ENCODE data around the gene CSMD2.
A peak's percentile ranks its signal among the peaks of the same experiment; 100 is the strongest.
"Not testable (repeated sequence)": the region's sequence is repeated elsewhere in the genome, so short reads cannot be mapped to it uniquely, and the experiment has no call there.

The CSMD2 gene

DNA sequence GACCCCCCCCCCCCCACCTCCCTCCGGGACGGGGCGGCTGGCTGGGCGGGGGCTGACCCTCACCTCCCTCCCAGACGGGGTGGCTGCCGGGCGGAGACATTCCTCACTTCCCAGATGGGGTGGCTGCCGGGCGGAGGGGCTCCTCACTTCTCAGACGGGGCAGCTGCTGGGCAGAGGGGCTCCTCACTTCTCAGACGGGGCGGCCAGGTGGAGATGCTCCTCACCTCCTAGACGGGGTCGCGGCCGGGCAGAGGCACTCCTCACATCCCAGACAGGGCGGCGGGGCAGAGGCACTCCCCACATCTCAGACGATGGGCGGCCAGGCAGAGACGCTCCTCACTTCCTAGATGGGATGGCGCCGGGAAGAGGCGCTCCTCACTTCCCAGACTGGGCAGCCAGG is 655.8 kb downstream of the CSMD2 start:
- not testable (repeated sequence) for DNase-seq

DNA sequence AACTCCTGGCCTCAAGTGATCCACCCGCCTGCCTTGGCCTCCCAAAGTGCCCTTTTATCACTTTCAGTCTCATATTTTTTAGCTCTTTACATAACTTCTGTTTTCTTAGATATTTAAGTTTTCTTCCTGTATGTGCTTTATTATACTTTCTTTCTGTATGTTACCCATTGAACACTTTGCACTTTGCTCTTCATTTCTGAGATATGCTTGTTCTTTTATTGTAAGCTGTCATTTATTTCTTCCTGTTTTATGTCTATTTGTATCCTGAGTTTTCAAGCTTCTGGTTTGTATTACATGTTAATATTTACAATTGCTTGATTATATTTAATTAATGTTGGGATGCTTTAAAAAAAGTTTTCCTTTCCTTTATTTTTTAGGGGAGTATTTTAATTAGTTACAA is 656.9 kb downstream of the CSMD2 start:
- no peak for DNase-seq

DNA sequence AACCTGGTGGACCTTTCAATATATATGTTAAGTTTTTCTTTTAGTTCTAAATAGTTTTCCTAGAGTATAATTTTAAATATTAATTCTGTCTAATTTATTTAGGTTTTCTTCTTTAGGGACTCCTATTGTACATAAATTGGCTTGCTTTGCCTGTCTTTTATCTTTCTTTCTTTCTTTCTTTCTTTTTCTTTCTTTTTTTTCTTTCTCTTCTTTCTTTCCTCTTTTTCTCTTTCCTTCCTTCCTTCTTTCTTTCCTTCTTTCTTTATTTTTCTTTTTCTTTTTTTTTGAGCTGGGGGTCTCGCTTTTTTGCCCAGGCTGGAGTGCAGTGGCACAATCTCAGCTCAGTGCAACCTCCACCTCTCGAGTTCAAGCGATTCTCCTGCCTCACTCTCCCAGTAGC is 657.4 kb downstream of the CSMD2 start:
- no peak for DNase-seq

DNA sequence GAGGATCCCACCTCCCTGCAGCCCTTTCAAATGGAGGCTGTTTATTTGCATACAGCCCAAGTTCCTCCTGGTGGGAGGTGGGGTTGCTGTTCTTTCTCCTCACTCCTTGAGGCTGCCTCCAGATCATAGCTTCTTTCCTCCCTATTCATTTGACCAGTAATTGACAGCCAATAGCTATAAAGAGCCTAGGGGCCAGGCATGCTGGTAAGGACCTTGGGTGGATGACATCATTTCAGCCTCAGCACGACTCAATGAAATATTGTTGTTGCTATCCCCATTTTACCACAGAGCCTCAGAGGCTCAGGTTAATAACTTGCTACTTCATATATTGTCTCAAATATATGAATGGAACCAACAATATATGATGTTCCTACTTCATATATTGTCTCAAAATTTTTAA is 661.5 kb downstream of the CSMD2 start:
- no peak for DNase-seq

DNA sequence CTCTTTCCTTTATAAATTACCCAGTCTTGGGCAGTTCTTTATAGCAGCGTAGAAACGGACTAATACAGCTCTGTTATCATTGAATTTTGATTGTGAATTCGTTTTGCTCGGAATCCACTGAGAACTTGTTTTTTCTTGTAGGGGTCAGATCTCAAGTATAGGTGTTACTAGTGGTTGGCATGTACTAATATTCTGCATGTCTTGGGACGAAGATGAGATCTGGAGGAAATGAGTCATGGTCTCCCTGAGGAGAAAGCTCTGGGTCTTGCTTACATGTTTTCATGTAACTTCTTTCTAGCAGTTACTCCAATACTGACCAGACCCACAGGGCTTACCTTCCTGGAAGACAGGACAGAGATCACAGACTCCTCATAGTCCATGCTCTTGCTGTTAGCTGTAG is 662.3 kb downstream of the CSMD2 start:
- no peak for DNase-seq

DNA sequence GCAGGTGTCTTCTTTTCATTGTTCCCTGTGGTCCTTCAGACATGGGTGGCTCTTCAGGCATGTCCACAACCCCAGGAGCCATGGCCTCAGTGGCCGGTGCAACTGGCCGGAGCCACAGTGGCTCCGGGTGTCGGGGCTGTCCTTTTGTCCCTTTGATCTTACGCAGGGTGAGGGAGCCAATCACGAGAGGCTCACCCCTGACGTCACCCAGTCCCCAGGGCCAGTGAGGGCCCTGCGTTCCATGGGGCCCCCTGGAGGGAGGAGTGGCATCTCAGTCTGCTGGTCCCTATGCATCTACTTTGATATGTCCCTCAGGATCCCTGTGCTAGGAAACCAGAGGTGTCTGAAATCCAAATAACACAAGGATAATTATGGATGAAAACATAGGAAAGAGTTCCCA is 663.3 kb downstream of the CSMD2 start:
- no peak for DNase-seq

DNA sequence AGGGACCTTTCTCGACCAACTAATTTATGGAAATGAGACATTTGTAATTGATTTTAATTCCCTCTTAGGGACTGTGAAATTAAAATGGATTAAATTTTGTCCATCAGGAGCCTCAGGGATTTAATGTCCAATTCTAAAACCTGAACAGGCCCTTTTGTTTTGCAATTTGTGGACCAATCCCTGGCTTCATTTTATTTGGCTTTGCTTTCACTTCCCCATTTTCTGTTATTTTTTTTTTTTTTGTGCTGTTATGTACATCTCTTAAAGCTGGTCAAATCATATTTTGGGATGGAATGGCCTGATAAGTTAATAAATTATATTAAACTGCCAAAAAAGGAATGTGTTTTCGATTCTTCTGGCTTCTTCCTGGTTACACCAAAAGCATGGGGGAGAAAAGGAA is 663.7 kb downstream of the CSMD2 start:
- DNase-seq, result no peak

DNA sequence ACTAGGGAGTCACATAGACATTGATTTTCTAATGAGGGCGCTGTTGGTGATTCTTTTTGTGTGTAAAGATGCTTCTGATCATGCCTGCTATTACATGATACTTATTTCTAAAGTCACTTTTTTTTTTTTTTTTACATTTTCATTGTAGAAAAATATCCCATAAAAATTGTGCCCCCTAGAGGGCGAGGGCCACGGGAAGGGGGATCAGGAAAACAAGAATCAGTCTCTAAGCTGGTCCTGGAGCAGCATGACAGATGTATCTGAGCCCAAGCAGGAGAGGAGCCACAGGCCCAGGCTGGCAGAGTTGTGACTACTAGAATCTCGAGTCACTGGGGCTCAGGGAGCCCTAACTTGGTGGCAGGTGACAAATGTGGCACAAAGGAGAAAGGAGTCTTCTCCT is 664.5 kb downstream of the CSMD2 start:
- no peak for DNase-seq

DNA sequence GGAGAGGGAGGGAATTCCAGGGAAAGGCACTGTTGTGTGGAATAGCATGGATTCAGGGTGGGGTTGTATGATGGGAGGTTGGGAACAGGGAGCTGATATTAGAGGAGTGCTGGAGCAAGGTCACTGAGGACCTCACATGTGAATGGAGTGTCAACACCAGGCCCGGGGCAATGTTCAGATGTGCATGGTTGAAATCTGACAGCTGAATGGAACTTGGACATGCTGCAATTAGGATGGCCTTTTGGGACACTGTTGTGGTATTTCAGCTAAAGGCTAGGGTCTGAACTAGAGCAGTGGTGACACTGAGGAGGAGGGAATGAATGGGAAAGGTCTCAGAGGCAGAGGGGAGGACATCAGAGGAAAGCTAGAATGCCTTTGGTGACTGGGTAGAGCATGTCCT is 667.6 kb downstream of the CSMD2 start:
- no peak for DNase-seq

DNA sequence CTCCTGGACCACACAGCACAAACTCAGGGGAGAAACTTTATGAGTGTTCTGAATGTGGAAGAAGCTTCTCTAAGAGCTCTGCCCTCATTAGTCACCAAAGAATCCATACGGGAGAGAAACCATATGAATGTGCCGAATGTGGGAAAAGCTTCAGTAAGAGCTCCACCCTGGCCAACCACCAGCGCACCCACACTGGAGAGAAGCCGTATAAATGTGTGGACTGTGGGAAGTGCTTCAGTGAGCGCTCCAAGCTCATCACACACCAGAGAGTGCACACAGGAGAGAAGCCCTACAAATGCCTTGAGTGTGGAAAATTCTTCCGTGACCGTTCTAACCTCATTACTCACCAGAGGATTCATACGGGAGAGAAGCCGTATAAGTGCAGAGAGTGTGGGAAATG is 670.1 kb downstream of the CSMD2 start:
- DNase-seq, result no peak

DNA sequence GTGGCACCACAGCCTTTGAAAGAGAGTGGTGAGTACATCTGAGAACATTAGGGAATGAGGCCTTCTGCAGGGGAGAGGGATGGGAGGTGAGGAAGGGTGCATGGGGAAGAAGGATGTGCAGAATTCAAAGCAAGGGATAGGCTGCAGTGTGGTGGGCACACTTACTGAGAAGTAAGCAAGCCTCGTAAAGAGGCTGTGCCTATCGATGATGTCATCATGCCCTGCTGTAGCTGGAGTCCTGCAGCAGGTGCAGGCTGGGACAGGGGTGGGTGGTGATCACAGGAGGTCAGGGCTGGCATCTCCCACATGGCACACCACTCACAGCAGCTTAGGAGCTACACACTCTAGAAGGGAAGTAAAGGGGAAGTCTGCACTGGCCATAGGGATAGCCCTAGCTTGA is 676.4 kb downstream of the CSMD2 start:
- DNase-seq, result no peak

DNA sequence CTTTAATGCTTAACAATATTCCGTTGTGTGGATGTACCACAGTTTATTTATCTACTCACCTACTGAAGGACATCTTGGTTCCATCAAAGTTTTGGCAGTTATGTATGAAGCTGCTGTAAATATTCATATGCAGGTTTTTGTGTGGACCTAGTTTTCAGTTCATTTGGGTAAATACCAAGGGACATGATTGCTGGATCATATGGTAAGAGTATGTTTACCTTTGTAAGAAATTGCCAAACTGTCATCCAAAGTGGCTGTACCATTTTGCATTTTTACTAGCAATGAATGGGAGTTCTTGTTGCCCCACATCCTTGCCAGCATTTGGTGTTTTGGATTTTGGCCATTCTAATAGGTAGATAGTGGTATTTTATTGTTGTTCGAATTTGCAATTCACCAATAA is 682.6 kb downstream of the CSMD2 start:
- DNase-seq, result no peak

DNA sequence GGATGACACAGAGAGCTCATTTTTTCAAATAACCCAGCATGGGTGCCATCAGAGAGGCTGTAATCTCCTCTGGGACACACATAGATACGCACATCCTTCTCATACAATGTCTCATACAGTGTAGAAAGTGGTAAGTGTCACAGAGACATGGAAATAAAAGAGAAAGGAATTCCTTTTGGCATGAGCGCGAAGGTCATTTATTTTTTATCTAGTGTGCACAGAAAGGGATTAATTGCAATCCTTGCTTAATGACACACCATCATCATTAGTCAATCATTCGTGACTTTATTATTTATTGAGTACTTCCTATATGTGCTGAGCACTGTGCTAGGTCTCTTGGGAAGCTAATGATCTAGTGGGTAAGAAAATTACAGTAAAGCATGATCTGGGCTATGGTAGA is 687.6 kb downstream of the CSMD2 start:
- DNase-seq, result no peak

DNA sequence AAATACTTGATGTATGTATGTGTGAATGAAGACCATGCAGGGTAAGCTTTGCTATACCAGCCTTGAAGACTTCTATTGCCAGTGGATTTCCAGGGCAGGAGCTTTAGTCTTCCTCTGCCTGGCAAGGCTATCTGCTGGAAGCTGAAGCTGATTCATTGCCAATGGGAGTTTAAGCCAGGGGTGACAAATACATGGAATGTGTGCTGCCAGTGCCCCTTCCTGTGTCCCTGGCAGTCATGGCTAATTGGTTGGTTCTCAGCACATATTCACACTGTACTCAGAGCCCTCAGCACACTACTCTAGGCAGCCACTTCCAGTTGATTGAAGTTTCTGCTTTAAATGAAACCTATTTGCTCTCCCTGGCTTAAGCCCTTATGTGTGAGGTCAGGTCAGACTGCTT is 691.1 kb downstream of the CSMD2 start:
- no peak for DNase-seq

DNA sequence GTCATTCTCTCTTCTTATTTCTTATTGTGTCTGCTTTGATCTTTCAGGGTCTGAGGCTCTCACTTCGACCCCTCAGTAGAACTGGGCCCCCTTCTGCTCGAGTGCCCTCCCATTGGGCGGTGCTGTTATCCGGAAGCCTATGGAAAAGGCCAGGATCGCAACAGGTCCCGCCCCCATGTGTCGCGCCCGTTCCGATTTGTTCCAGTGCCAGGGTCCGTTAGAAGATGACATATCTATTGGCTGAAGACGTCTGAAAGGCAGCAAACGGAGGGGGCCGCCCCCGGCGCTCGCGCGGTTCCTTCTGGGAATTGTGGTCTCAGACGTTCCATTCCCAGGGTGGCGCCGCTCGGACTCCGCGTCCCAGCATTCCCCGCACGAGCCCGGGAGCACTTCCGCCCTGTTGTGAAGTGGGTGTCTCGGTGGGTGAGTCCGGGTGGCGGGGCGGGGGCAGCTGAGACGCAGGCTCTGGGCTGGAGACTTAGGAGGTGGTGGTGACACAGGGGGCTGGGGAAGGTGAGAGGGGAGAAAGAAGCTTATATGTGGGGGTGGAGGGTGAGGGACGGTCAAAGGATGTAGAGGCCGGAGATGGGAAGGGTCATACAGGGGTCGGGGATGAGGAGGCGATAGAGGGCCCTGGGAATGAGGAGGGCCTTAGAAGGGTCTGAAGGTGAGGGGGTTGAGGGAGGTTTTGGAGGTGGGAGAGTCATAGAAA is 692.6 kb downstream of the CSMD2 start, which contains the start of gene ZSCAN20:
TSS of gene ZSCAN20 (plus strand) at position 377 of the 712 bp plus-strand sequence. CDS start 6,644 bp downstream, outside the sequence.
- DNase-seq, result peak; percentile 96

DNA sequence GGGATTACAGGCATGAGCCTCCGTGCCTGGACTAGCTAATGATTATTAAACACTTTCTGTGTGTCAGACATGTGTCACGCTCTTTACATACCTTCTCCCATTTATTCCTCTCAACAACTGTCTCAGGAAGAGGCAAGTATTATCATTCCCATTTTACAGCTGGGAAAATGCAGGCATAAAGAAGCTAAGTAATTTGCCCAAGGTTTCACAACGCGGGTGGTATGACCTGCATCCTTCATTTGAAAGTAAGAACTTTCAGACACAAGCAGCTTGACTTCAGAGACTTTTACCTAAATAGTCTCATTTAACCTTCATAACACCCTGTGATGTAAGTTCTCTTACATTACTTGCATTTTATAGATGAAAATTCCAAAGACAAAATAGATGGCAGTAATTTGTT is 693.6 kb downstream of the CSMD2 start:
- no peak for DNase-seq

DNA sequence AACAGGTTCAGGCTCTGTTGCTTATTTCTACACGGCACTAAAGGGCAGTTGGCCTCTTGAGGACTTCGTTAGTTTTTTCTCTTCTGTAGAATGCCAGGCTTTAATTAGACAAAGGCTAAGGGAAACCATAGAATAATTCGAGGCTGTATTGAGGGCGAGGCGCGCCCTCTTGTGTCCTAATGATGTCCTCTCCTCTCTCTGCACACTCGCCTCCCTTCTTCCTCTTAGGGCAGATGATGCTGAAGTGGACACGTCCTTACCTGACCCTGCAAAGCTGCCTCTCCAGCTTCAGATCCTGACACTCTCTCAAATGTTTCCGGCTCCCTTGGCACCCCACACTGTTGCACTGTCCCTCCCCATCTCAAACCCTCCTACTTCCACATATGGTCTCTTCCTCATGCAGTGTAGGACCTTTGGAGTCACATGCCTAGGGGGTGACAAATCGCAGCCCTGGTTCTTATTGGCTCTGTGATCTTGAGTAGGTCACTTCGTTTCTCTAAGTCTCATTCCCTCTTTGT is 694.5 kb downstream of the CSMD2 start:
- DNase-seq, result peak; percentile 83

DNA sequence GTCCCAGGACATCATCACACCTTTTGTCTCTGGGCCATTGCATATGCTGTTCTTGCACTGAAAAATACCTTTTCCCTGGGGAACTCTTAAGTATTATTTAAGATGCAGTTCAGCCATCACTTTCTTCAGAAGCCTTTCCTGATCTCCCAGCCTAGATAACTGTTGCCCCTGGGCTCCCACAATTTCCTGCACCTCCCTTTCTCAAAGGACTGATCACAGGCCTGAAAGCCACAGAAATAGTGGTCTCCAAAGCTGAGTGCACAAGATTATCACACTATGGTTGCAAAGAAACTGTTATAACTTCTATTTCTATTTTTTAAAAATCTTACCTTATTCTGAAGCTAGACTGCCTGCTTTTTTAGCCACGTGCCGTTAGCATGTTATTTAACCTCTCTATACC is 695.3 kb downstream of the CSMD2 start:
- no peak for DNase-seq

DNA sequence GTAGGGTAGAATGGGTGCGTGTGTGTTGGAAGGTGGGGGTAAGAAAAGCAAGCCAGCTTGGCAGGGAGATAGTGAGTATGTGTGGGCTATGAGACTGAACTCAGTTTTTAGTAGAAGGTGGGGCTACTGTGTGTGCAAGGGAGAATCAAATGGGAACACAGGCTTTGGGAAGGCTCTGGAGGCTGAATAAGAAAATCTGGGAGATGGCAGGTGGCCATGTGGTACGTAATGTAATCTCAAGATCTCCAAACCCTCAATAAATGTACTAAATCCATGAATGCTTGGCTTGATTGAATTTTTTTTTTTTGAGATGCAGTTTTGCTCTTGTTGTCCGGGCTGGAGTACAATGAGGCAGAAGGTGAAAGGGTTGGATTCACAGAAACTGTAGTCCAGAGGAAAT is 696.1 kb downstream of the CSMD2 start:
- no peak for DNase-seq

DNA sequence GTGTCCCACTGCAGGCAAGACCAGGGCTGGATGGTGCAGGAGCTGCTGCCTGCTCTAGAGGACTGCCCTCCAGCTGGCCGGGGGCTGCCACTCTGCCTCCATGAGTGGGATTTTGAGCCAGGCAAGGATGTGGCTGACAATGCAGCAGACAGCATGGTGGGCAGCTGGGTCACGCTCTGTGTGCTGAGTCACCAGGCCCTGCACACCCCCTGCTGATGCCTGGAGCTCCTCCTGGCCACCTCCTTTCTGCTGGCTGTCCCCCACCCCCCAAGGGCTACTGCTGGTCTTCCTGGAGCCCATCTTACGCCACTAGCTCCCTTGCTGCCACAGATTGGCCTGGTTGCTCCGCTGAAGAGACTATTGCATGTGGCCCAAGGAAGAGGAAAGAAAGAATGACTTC is 696.5 kb downstream of the CSMD2 start:
- no peak for DNase-seq

DNA sequence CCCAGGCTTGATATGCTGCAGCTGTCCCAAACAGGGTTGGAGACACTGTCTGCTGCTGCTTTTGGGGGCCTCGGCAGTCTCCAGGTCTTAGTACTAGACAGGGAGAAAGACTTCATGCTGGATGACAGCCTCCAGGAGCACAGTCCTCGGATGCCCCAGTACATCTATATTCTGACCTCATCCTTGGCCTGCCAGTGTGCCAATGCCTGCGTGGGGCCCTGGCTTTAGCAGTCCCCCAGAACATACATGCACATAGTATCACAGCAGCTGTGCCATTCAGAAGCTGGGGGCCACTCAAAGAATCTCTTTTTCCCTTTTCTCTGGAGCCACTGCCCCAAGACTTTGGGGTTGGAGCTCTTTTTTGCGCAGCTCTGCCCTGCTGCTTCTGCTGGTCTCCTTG is 697.0 kb downstream of the CSMD2 start:
- no peak for DNase-seq

DNA sequence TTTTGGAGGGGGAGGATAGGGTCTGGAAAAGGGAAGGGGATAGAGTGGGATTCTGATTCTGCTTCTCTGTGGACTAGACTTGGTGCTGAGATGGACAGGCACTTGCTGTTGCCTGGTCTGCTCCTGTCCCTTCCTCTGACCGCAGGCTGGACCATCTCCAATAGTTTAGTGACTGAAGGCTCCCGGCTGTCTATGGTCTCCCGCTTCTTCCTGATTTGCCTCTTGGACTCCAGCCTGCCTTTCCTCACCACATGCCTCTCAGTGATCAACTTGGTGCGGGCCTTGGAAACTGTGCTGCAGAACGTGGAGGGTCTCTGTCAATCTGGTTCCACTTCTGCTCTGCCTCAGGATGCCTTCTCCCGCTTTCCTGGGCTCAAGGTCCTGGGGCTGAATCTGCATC is 698.9 kb downstream of the CSMD2 start:
- DNase-seq, result no peak

DNA sequence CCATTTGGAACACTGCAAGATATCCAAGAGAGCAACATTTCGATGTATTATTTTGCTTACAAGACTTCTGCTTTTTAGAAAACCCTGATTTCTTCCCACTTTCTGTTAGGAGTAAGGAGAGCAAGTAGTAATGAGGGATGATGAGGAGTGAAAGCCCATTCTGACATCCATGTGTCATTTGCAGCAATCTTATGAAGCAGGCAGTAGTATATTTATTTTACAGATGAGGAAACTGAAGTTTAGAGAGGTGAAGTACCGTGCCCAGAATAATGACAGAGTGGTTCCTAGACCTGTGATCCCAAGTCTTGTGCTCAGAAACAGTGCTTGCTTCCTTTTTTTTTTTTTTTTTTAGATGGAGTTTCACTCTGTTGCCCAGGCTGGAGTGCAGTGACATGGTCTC is 699.7 kb downstream of the CSMD2 start:
- DNase-seq, result no peak

DNA sequence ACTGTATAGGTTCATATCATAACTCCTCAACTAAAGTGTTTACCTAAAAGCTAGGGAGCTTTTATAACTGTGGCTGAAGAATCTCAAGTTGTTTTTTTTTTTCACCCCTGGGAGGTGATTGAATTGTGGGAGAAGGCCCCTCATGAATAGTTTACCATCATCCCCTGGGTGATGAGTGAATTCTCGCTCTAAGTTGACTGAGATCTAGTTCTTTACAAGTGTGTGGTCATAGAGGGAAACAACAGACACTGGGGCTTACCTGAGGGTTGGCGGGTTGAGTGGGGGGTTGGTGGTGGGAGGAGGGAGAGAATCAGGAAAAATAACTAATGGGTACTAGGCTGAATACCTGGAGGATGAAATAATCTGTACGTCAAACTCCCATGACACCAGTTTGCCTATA is 700.5 kb downstream of the CSMD2 start:
- DNase-seq, result no peak
